ENCODE results near the gene SGTA.

SGTA gene

DNA sequence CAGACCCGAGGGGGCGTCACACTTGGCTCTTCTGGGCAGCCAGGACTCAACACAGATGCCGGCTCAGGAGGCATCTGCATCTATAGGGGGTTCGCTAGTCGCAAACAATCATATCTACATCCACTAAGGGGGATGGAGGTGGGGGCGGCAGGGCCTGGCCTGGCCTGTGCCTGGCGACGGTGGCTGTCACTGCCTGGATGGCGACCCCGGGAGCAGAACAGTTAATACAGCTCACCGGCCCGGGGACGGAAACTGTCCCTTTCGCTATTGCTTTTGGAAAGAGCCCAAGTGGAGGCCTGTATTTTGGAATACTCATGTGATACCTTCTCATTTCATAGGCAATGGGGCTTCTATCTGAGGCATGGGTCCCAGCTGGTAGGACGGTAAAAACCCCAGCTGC is 17.7 kb downstream of the SGTA start:
- TF ChIP-seq EZH2 (IDR thresholded peaks at IDR 0.05; ENCODE audit: borderline replicate concordance, low read length) = no peak
- TF ChIP-seq, protein P1, sequence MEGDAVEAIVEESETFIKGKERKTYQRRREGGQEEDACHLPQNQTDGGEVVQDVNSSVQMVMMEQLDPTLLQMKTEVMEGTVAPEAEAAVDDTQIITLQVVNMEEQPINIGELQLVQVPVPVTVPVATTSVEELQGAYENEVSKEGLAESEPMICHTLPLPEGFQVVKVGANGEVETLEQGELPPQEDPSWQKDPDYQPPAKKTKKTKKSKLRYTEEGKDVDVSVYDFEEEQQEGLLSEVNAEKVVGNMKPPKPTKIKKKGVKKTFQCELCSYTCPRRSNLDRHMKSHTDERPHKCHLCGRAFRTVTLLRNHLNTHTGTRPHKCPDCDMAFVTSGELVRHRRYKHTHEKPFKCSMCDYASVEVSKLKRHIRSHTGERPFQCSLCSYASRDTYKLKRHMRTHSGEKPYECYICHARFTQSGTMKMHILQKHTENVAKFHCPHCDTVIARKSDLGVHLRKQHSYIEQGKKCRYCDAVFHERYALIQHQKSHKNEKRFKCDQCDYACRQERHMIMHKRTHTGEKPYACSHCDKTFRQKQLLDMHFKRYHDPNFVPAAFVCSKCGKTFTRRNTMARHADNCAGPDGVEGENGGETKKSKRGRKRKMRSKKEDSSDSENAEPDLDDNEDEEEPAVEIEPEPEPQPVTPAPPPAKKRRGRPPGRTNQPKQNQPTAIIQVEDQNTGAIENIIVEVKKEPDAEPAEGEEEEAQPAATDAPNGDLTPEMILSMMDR (IDR thresholded peaks at IDR 0.05; ENCODE audit: low read length) = no peak
- H2AFZ ChIP-seq (ENCODE audit: low read length) = no peak overlapping the region
- no peak overlapping the region for H3K4me3 ChIP-seq (ENCODE audit: low read depth, low read length, poor library complexity, severe bottlenecking)
- no peaks in the 10 kb centered on the region for H3K9me3 ChIP-seq (ENCODE audit: low read length)
- no peak overlapping the region for H3K9ac ChIP-seq (ENCODE audit: low read length)
- H3K4me1 ChIP-seq (ENCODE audit: insufficient read depth, low read length, severe bottlenecking) = no peaks in the 10 kb centered on the region
- no peaks in the 10 kb centered on the region for H3F3A ChIP-seq (ENCODE audit: insufficient read depth, low read length)
- H3K36me3 ChIP-seq (ENCODE audit: insufficient read depth, low read length) = peaks cover 86% of the 10 kb centered on the region
- no peaks in the 10 kb centered on the region for H3K27me3 ChIP-seq (ENCODE audit: insufficient read depth, low read length)
- H4K20me1 ChIP-seq (ENCODE audit: insufficient read depth, low read length) = no peaks in the 10 kb centered on the region
- no peaks in the 10 kb centered on the region for H3K9me2 ChIP-seq (ENCODE audit: low read depth, low read length)
- no peak overlapping the region for H3K27ac ChIP-seq (ENCODE audit: low read depth, low read length, poor library complexity, severe bottlenecking)
- H3K4me2 ChIP-seq (ENCODE audit: low read length) = no peak overlapping the region
- peaks cover 3% of the 10 kb centered on the region; the same call in 1 of the 2 replicates for H3K79me2 ChIP-seq (ENCODE audit: insufficient read depth, low read length)

GRCh38 chr19:2764945-2765344 is 18.1 kb downstream of the SGTA start:
- Histone ChIP-seq H3K9me3 (ENCODE audit: low read length) (no peaks in the 10 kb centered on the region), H2AFZ (ENCODE audit: low read length) (no peak overlapping the region), H3K27ac (ENCODE audit: low read depth, low read length, poor library complexity, severe bottlenecking) (no peak overlapping the region), H3K4me2 (ENCODE audit: low read length) (no peak overlapping the region), H3K9ac (ENCODE audit: low read length) (no peak overlapping the region), H3K79me2 (ENCODE audit: insufficient read depth, low read length) (no peaks in the 10 kb centered on the region), H3F3A (ENCODE audit: insufficient read depth, low read length) (no peaks in the 10 kb centered on the region), H3K4me3 (ENCODE audit: low read depth, low read length, poor library complexity, severe bottlenecking) (no peak overlapping the region), H3K27me3 (ENCODE audit: insufficient read depth, low read length) (no peaks in the 10 kb centered on the region), H3K4me1 (ENCODE audit: insufficient read depth, low read length, severe bottlenecking) (no peaks in the 10 kb centered on the region), H4K20me1 (ENCODE audit: insufficient read depth, low read length) (no peaks in the 10 kb centered on the region), H3K36me3 (ENCODE audit: insufficient read depth, low read length) (peaks cover 83% of the 10 kb centered on the region), H3K9me2 (ENCODE audit: low read depth, low read length) (no peaks in the 10 kb centered on the region)
- TF ChIP-seq, protein P1 (IDR thresholded peaks at IDR 0.05; ENCODE audit: low read length) = no peak
- no peak for TF ChIP-seq EZH2 (IDR thresholded peaks at IDR 0.05; ENCODE audit: borderline replicate concordance, low read length)

DNA sequence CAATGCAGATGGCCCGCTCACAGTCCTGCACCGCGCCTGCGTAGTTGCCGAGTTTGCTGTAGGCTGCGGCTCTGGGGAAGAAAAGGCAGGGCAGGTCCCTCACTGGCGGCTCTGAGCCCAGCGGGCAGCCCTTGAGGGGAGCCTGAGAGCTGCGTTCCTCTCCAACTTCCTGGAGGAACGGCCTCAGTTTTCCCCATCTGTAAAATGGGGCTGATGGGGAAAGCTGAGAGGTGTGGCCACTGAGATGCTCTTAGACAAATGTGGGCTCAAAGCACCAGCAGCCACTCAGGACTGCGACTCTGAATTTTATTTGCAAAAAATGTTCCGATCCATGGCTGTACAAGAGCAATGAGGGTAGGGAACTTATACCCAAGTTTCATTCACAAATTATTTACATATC is 19.4 kb downstream of the SGTA start:
- Histone ChIP-seq H4K20me1 (ENCODE audit: insufficient read depth, low read length) (no peaks in the 10 kb centered on the region), H3K4me2 (ENCODE audit: low read length) (no peak overlapping the region), H3K4me3 (ENCODE audit: low read depth, low read length, poor library complexity, severe bottlenecking) (no peak overlapping the region), H3K27me3 (ENCODE audit: insufficient read depth, low read length) (no peaks in the 10 kb centered on the region), H3K4me1 (ENCODE audit: insufficient read depth, low read length, severe bottlenecking) (no peaks in the 10 kb centered on the region), H3K27ac (ENCODE audit: low read depth, low read length, poor library complexity, severe bottlenecking) (no peak overlapping the region), H3K36me3 (ENCODE audit: insufficient read depth, low read length) (peaks cover 84% of the 10 kb centered on the region), H3K9me3 (ENCODE audit: low read length) (no peaks in the 10 kb centered on the region), H3F3A (ENCODE audit: insufficient read depth, low read length) (no peaks in the 10 kb centered on the region), H3K9me2 (ENCODE audit: low read depth, low read length) (no peaks in the 10 kb centered on the region), H2AFZ (ENCODE audit: low read length) (no peak overlapping the region), H3K79me2 (ENCODE audit: insufficient read depth, low read length) (no peaks in the 10 kb centered on the region), H3K9ac (ENCODE audit: low read length) (no peak overlapping the region)
- TF ChIP-seq EZH2 (IDR thresholded peaks at IDR 0.05; ENCODE audit: borderline replicate concordance, low read length) = no peak
- TF ChIP-seq, protein P1 (IDR thresholded peaks at IDR 0.05; ENCODE audit: low read length) = no peak

All from OCI-LY1 (cell line).